Gastrocnemius medialis (tissue), 4 donors: ENCODE data around the gene PDE5A. TPM values are rescaled to one million over a fixed set of nuclear protein-coding genes. Genes with fewer than 3 reads are reported as not detected.

Experiments
- ATAC-seq, 2 donors: fragments of 150-250 bp; one replicate each; pipeline ENCODE4 v1.9.1; 2016
- DNase-seq, 2 donors: peaks; one replicate each; pipeline ENCODE4 v3.0.0-alpha.2; 2019
- H3K27ac ChIP-seq, 4 donors: fragments of 200-600 bp; sonication (generic); 1 replicate in 1 of 4; 2 replicates in 3 of 4; pipeline ENCODE4 v1.5.1; 2016 to 2018; ENCODE audit warnings: mild to moderate bottlenecking in 2 of 4, moderate library complexity in 1 of 4
- H3K27me3 ChIP-seq, 3 donors: fragments of 200-600 bp; sonication (generic) in 2 of 3; 1 replicate in 1 of 3; 2 replicates in 2 of 3; pipeline versions ENCODE4 v1.5.1 to v1.6.0; 2016 to 2019; ENCODE audit warnings: mild to moderate bottlenecking in 1 of 3, moderate library complexity in 1 of 3
- H3K36me3 ChIP-seq, 2 donors: fragments of 200-600 bp; sonication (generic) in 1 of 2; one replicate each; pipeline ENCODE4 v1.5.1; 2017 to 2018
- H3K4me1 ChIP-seq, 2 donors: fragments of 200-600 bp; sonication (generic) in 1 of 2; one replicate each; pipeline ENCODE4 v1.5.1; 2016 to 2017; ENCODE audit warnings: mild to moderate bottlenecking in 2 of 2
- H3K4me3 ChIP-seq, 4 donors: fragments of 200-600 bp; sonication (generic) in 3 of 4; 1 replicate in 1 of 4; 2 replicates in 3 of 4; pipeline ENCODE4 v1.5.1; 2016 to 2019; ENCODE audit warnings: mild to moderate bottlenecking in 2 of 4
- H3K9me3 ChIP-seq, 3 donors: fragments of 200-600 bp; sonication (generic) in 2 of 3; 1 replicate in 1 of 3; 2 replicates in 2 of 3; pipeline ENCODE4 v1.5.1; 2016 to 2019
- POLR2A ChIP-seq, 2 donors: fragments of 450-650 bp; IDR thresholded peaks; one replicate each; pipeline ENCODE4 v1.6.1; 2017; ENCODE audit warnings: antibody characterized with exemption in 2 of 2, mild to moderate bottlenecking in 2 of 2, moderate library complexity in 2 of 2
- in situ Hi-C, 4 donors: fragments of 200-750 bp; cut with MboI; loops; one replicate each; pipeline versions ENCODE4 v1.15.0 to v1.8.0; 2017; ENCODE audit warnings: low sequenced_read_pairs in 4 of 4
- intact Hi-C: fragments of 100-400 bp; cut with DNase I; formaldehyde crosslinking; loops from one replicate; pipeline ENCODE4 v1.15.1; 2023; ENCODE audit warnings: low total_unique reads
- total RNA-seq, 4 donors: library from RNA; depleted of rRNA; stranded (reverse); fragments of >200 nt; gene quantifications; one replicate each; pipeline versions ENCODE4 v1.1.0 to v1.2.3, GENCODE V29; 2016
- TF ChIP-seq, protein P1 (sequence below), 5 experiments: fragments of 450-650 bp in 3 of 5; fragments of 200-600 bp in 2 of 5; sonication (generic) in 2 of 5; IDR thresholded peaks in 4 of 5; conservative IDR thresholded peaks in 1 of 5; 1 replicate in 4 of 5; 2 replicates in 1 of 5; pipeline ENCODE4 v1.5.1; 2016 to 2019; ENCODE audit warnings: antibody characterized with exemption in 5 of 5, mild to moderate bottlenecking in 3 of 5, moderate library complexity in 3 of 5

Gene PDE5A
- total RNA-seq, 4 donors from 2014 or later: 5.5 to 9.9 (median 6.0) TPM

DNA sequence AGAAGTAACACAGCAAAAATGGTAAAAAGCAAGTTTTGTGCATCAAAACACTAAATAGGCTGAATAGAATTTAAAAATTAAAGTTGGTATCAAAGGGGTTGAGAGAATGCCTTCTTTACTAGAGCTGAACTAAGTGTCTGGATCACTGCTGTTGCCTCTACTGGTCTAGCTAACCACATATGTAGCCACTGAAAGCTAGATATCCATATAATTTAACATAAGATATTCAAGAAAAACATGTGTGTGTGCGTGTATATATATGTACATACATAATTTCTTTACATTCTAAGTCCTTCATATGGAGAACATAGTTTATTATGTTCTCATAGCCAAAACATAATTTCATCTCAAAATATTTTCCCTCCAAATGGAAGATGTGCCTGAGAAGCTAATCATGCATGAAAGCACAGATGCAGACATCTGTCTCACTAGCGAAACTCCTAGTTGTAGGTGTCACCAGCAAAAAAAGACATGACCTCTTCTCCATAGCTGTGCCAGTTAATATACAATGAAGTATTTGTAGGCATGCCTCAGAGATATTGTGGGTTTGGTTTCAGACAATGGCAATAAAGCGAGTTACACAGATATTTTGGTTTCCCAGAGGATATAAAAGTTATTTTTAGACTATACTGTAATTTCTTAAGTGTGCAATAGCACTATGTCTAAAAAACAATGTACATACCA is 47.3 kb downstream of the PDE5A start:
- Histone ChIP-seq H3K36me3 (no peaks in the 10 kb centered on the region), H3K4me3 (no peak overlapping the region), H3K27ac (peak overlapping the region in 1 of 4 donors; percentile 48), H3K27me3 (no peaks in the 10 kb centered on the region), H3K4me1 (peaks cover 2 to 11% of the 10 kb centered on the region in 2 donors), H3K9me3 (no peaks in the 10 kb centered on the region)
- TF ChIP-seq, protein P1, sequence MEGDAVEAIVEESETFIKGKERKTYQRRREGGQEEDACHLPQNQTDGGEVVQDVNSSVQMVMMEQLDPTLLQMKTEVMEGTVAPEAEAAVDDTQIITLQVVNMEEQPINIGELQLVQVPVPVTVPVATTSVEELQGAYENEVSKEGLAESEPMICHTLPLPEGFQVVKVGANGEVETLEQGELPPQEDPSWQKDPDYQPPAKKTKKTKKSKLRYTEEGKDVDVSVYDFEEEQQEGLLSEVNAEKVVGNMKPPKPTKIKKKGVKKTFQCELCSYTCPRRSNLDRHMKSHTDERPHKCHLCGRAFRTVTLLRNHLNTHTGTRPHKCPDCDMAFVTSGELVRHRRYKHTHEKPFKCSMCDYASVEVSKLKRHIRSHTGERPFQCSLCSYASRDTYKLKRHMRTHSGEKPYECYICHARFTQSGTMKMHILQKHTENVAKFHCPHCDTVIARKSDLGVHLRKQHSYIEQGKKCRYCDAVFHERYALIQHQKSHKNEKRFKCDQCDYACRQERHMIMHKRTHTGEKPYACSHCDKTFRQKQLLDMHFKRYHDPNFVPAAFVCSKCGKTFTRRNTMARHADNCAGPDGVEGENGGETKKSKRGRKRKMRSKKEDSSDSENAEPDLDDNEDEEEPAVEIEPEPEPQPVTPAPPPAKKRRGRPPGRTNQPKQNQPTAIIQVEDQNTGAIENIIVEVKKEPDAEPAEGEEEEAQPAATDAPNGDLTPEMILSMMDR (IDR thresholded peaks at IDR 0.05 in 4 of 5, conservative IDR thresholded peaks at IDR 0.05 in 1 of 5): no peak
- no peak for TF ChIP-seq POLR2A (IDR thresholded peaks at IDR 0.05)
- in situ Hi-C loops (no loop called here), intact Hi-C loops (no loop called here)
- DNase-seq: no peak
- ATAC-seq: no peak

DNA sequence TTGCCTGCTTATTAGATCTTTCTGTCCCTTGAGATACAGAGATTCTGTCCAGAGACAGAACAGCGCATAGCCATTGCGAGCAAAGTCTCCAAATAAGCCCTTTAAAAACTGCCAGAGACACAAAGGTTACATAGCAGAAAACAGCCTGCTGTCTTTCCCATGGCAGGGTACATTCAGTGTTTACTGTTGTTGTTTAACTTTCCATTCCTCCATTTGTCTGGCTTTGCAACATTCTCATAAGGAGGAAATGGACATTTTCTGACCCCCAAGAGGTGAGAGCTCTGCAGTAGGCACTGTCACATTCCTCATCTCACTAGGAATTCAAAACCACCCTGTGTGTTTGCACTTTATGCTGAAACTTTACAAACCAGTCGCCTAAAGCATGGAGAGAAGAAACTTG is 48.3 kb downstream of the PDE5A start:
- H3K9me3 ChIP-seq: no peaks in the 10 kb centered on the region
- H3K36me3 ChIP-seq: no peaks in the 10 kb centered on the region
- H3K4me1 ChIP-seq: peaks cover 2 to 11% of the 10 kb centered on the region in 2 donors
- in situ Hi-C loops: no loop called here
- no peak for DNase-seq
- H3K4me3 ChIP-seq: no peak overlapping the region
- no peaks in the 10 kb centered on the region for H3K27me3 ChIP-seq
- no peak for TF ChIP-seq POLR2A (IDR thresholded peaks at IDR 0.05)
- TF ChIP-seq, protein P1 (IDR thresholded peaks at IDR 0.05 in 4 of 5, conservative IDR thresholded peaks at IDR 0.05 in 1 of 5): no peak
- ATAC-seq: peak in 1 of 2 donors; percentile 23
- intact Hi-C loops: no loop called here
- H3K27ac ChIP-seq: peak overlapping the region in 3 of 4 donors; percentile 11 to 48 (median 33)

DNA sequence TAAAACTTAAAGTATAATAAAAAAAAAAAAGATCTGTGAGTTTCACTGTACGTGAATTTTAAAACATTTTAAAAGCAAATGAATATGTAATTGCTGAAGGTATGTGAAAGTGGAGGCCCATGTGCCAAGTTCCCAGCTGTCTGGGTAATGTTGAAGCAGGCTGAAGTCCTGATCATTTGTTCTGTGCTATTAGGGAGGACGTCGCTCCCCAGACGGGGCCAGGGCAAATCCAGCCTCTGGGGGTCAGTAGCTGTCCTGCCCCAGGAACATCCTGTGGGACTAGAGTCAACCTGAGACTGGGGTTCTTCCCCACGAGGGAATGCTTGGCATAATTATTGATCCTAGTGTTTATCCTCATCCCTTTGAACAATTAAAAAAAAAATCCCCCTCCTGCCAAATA is 48.8 kb downstream of the PDE5A start:
- DNase-seq: no peak
- Histone ChIP-seq H3K36me3 (no peaks in the 10 kb centered on the region), H3K27me3 (no peaks in the 10 kb centered on the region), H3K27ac (peak overlapping the region in 2 of 4 donors; percentile 11 to 48), H3K4me1 (peaks cover 2 to 11% of the 10 kb centered on the region in 2 donors), H3K4me3 (no peak overlapping the region), H3K9me3 (no peaks in the 10 kb centered on the region)
- TF ChIP-seq POLR2A (IDR thresholded peaks at IDR 0.05): no peak
- TF ChIP-seq, protein P1 (IDR thresholded peaks at IDR 0.05 in 4 of 5, conservative IDR thresholded peaks at IDR 0.05 in 1 of 5): no peak
- ATAC-seq: no peak
- intact Hi-C loops (no loop called here), in situ Hi-C loops (loop anchor here in 1 of 4 donors (10.0 kb wide), 1 partner anchor 45 kb away; the partner anchor contains the start of gene PDE5A)

DNA sequence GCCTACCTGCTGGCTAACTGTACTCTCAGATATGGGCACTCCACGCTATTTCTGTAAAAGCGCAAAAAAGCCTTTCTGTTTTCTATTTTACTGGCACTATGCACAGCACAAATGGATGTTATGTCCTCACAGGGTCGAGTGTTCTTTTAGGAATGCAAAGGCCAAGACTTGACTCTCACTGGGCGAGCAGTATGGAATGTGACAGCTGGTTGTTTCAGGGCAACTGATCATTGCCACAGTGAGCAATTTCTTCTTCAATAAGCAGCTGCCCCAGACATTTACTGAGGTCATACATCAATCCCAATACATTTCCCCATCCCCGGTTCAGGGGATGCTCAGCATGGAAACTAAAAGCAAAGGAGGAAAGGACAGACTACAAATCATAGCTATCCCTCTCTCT is 58.2 kb downstream of the PDE5A start:
- Histone ChIP-seq H3K9me3 (no peaks in the 10 kb centered on the region), H3K27ac (peak overlapping the region in 3 of 4 donors; percentile 4 to 32 (median 10)), H3K4me3 (no peak overlapping the region), H3K27me3 (no peaks in the 10 kb centered on the region), H3K36me3 (peaks cover 1 to 2% of the 10 kb centered on the region in 2 donors), H3K4me1 (peaks cover 0 to 5% of the 10 kb centered on the region in 2 donors)
- in situ Hi-C loops (loop anchor here in 2 of 4 donors (10.0 to 25.0 kb wide), 3 partner anchors 54 to 467 kb away; partner anchors contain the start of gene PDE5A (in 1 of the 2)), intact Hi-C loops (no loop called here)
- no peak for ATAC-seq
- TF ChIP-seq, protein P1 (IDR thresholded peaks at IDR 0.05 in 4 of 5, conservative IDR thresholded peaks at IDR 0.05 in 1 of 5): no peak
- TF ChIP-seq POLR2A (IDR thresholded peaks at IDR 0.05): no peak
- DNase-seq: no peak
